Occipital lobe (tissue), 2 donors: ENCODE results near the gene ADCY9. TPM values are rescaled to one million over a fixed set of nuclear protein-coding genes. Genes with fewer than 3 reads are reported as not detected.

ENCODE experiments used
- DNase-seq: peaks from one replicate; lab custom pipeline; 2025; lab: John Stamatoyannopoulos, UW
- total RNA-seq: library from RNA; depleted of rRNA; stranded (reverse); fragments of >200 nt; gene quantifications from one replicate; pipeline ENCODE4 v1.2.3, GENCODE V29; 2014

Gene ADCY9
- total RNA-seq, 1 donor from 2014 or later = 9.5 TPM

DNA sequence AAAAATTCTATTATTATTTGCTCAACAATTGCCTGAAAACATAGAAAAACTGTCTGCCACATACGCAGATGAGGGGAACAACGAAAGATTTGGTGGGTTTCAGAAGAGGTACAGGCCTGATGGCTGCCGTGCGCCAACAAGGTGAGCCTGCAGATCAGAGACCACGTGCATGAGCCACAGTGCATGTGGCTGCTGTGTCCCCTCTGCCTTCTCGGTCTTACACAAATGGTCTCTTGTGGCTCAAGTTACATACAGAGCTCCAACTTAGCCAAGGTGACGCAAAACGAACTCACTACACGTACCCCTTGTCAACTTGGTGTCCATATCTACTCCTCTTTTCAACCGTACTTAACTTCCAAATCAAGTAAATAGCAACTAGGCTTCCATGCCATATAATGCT lies 82.3 kb downstream of the ADCY9 start:
- DNase-seq = no peak

DNA sequence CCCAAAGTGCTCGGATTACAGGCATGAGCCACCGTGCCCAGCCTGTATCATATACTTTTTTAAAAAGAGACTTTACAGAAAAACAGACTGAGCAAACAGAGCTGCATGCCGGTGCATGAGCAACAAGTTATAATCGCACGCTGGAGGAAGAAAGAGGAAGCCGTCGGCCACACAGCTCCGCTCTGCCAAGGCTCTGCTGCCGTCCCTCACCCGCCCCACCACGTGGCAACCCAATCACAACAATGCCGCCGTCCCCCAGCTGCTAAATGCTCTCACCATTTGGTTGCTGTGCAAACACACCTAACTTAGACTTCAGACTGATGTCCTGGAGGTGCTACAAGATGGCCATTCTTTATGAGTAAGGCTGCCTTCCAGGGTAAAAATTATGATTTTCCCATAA lies 83.5 kb downstream of the ADCY9 start:
- DNase-seq = no peak

DNA sequence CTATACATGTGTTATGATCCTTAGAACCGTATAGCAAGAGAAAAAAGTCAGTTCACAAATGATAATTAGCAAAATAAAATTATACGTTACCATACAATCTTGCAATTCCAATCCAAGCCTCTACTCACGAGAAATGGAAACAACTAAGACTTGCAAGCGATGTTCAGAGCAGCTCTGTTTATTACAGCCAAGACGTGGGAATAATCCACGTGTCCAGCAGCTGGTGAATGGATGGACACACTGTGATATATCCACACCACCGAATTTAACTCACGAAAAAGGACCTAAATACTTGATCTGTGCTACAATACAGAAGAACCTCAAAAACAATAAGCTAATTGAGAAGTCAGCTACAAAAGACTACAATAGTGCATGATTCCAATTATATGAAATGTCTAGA lies 88.1 kb downstream of the ADCY9 start:
- DNase-seq = no peak

DNA sequence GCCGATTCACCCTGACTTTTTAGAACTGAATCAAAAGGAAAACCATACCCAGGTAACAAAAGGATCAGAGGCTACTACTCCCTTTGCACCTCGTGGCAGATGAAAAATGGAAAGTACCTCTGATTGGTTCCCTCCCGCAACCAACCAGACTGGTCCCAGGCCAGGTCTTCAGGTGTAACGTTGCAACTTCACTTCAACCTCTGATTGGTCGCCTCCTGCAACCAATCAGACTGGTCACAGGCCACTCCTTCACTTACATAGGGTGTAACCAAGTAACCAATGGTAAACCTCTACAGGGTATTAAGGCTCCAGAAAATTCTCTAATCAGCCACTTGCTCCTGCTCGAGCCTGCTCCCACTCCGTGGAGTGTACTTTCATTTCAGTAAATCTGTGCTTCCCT lies 89.4 kb downstream of the ADCY9 start:
- no peak for DNase-seq

DNA sequence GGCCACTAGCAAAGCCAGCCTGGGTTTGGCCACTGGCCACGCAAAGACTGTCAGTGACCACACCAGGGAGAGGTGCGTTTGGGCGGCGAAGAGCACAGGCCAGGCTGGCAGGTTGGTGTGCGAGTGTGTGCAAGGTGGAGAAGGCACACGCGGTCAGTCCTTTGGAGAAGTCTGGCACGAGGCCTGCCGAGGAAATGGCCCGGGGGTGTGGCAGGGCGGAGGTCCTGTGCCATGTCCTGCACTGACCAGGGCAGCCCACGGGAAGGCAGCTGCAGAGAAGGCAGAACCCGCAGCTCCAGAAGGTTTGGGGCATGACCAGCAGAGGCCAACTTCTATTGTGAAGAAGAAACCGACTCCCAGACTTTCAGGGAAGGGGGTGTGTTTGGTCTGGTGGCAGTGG lies 90.8 kb downstream of the ADCY9 start:
- DNase-seq = no peak

DNA sequence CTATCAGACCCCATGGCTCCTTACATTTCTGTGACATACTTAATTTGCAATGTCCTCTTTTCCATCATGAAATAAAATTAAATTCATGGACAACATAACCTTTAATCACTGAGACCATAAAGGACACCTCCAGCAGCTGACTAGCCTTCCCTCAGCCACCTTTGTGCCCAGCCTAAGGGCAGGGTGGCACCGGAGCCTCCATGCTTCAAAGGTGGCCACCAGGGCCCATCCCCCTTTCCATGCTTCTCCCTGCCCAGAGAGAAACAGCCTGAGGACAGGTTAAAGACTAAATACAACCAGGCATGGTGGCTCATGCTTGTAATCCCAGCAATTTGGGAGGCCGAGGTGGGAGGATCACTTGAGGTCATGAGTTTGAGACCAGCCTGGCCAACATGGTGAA lies 94.3 kb downstream of the ADCY9 start:
- no peak for DNase-seq

DNA sequence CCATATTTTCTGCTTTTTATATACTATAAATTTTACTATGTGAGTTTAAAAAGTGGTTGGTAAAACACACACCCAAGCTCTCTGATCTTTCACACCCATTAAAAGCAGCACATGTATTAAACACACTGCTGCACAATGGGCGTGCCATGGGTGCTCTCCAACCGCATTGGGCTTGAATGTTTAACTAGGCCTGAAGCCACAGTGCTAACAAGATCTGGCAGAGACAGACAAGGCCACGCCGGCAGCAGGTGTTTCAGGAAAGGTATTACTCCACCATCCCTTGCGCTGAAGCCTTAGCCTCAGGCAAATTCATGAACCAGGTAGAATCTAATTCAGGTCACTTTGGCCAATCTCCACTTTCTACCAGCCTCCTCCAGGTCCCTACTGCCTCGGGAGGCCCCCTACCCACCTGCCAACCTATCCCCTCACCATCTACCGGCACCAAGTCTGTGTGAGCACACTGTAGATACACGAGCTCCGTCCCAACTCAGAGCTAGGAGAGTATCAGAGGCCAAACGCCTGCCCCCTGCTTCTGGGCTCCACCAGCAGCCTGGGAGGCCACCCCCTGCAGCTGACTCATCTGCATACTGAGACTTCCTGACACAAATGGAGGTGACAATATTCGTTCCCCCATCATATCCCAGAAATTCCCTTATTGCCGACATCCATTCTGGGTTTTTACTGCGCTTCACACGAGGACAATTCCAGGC lies 95.0 kb downstream of the ADCY9 start:
- DNase-seq = no peak

DNA sequence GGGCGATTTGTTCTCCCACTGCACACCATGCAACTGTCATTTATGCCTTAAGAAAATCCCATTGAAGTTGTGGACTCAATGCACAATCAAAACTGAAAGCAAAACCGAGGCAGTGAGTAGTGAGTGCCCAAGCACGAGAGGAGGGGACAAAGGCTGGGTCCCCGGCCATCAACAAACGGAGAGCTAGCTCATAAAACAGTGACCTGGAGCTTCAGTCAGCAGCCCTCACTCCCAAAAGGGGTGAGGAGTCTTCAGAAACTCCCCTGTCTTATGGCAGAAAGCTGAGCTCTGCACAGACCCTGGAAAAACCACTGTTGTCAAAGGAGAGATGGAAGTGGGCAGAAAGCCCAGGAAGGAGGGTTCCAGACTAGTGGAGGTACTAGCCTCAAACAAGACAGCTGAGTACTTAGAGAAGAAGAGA lies 96.9 kb downstream of the ADCY9 start:
- DNase-seq = no peak

DNA sequence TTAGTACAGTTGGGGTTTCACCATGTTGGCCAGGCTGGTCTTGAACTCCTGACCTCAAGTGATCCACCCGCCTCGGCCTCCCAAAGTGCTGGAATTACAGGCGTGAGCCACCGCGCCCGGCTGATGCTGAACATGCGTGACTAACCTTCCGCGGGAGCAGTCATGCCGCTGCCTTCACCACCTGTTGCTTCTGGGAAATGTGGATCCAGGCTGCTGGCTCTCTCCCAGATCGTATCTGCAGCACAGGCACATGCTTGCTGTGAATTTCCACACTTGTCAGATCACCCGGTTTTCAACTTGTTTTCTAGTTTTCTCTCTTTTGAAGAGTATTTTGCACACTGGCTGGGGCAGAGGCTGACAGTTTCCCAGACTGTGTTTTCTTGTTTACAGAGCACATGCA lies 97.9 kb downstream of the ADCY9 start:
- no peak for DNase-seq

DNA sequence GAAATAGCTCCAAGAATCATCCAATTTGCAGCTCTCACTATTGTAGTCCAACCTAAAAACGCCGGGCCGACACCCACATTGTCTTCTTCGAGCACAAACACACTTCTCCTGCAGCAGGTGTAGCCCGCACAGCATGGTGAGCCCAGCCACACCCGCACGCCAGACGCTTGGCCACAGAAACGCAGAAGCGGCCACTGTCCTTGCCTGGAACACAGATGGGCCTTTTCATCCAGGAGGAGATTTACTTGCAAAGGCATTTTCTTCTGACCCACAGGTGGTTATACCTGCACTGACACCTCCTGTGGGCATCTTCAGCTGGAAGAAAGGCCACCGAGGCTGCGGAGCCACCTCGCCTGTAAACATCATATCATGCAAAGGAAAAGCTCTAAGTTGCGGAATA lies 98.4 kb downstream of the ADCY9 start:
- no peak for DNase-seq

DNA sequence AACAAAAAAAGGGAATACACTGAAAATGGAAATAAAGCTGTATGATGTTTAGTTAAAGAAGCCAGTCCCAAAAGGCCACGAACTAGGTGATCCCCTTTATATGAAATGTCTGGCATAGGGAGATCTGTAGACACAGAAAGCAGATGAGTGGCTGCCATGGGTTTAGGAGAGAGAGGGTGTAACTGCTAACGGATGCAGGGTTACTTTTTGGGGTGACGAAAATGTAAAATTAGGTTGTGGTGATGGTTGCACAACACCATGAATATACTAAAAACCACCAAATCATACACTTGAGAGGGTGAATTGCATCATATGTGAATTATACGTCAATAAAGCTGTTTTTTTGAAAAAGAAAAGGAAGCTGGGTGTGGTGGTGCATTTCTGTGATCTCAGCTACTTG lies 99.6 kb downstream of the ADCY9 start:
- DNase-seq = no peak

DNA sequence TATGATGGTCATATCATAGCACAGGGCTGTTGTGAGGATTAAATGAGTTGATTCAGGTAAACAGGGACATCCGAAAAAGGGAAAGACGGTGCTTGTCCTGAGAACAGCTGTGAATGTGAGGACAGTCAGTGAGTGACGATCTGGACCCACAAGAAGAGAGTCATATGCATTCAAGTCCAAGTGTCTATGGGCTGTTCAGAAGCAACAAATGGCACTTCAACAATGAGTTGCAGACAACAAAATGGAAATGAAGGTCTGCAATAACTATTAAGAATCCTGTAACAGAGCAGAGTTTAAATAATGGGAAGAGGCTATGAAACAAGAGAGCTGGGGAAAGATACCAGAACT lies 100.3 kb downstream of the ADCY9 start:
- DNase-seq = no peak

DNA sequence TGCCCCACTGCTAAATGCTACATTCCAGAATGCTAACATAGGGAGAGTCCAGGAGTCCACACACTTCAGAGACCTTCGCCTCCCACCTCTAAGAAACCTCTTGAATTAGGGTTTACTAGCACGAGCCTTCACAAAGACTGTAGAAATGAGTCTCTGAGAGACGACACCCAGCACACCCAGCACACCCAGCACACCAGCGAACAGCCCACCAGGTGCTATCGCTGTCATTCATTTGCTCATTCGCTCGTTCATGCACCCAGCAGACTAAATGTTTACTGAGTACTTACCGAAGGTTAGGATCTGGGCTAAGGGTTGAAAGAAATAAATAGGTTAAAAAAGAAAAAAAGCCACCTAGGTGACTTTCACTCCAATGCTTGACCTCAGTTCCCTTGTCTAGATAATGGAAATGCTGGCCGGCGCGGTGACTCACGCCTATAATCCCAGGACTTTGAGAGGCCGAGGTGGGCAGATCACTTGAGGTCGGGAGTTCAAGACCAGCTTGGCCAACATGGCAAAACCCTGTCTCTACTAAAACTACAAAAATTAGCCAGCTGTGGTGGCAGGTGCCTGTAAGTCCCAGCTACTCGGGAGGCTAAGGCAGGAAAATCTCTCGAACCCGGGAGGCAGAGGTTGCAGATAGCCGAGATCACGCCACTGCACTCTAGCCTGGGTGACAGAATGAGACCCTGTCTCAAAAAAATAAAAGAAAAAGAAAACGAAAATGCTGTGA lies 100.8 kb downstream of the ADCY9 start:
- no peak for DNase-seq

DNA sequence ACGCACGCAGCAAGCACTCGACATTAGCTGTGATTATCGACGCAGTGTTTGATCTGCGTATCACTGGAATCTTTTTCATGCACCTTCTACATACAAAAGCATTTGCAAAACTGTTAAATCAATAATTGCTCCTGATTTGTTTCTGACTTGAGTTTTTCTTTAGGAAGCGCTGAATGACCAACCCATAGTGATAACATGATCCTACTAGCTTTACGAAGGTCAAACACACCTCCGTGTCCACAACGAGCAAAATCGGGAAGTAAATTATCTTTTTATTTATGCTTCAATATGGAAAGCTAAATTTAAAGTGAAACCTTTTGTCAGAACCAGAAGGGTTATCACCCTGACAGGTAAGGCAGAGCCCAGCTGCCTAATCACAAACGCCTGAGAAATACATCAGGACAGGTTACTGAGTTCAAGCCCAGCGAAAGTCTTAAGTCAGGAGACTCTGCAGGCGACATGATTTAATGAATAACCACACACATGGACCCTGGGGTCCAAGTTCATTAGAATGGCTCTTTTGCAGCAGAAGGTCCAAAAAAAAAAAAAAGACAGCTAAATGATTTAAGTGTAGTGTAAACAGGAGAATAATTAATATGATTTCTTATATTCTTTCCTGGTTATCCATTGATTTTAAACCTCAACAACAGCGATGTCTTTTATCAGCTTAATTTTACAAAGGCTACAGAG lies 104.2 kb downstream of the ADCY9 start:
- no peak for DNase-seq

DNA sequence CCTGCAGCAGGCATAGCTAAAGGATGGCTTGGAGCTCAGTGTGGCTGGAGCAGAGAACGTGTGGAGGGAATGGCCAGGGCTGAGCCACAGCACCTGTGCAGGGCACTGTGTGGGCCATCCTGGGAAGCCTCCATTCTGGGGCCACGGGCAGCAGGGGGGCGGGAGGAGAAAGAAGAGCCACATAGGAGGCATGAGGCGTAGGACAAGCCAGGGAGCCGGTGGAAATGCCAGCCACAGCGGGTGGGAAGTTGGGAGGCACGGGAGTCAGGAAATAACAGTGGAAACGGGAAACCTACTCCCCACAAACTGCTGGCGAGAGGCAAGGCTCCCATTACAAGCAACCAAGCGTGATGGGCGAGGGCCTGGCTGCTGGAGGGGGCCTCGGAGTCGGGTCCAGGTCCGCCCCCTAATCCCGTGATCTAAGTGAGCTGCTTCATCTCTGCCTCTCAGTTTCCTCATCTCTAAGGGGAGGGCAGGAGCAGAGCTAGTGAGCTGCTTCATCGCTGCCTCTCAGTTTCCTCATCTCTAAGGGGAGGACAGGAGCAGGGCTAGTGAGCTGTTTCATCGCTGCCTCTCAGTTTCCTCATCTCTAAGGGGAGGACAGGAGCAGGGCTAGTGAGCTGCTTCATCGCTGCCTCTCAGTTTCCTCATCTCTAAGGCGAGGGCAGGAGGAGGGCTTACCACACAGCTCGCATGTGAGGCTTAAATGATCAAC lies 104.9 kb downstream of the ADCY9 start:
- no peak for DNase-seq

DNA sequence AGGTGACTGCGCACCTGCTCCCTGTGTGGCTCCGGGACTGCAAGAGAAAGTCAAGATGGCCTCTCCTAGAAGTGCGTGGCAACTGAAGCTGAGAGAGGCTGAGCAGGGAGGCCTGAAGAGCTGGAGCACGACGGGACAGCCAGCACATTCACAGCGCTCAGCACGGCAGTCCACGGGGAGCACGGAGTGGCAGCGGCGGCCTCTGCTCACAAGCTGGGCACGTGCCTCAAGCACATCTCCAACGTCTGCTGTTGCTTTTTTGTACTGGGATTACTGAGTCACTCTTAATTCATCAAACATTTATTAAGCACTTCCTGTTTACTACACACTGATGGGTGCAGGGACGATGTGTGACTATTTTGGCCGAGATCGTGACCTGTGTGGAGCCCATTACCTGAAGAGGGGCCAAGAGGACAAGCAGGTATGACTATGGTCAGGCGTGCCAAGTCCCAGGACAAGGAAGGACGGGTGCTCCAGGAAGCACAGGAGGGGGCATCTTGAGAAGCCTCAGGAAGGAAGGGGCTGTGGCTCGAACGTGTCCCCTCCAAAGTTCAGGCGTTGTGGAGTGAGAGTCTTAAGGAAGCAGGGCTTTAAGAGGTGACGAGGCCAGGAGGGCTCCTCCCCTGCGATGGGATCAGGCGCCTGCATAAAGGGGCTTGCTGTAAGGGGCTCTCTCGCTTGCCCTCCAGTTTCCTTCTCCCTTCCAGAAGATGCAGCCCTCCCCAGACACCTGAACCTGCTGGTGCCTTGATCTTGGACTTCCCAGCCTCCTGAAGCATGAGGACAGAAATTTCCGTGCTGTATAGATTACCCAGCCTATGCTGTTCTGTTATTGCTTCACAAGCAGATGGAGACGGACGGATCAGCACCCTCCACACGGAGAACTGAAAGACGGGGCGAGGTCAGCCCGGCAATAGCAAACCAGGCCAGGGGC lies 105.8 kb downstream of the ADCY9 start:
- no peak for DNase-seq

DNA sequence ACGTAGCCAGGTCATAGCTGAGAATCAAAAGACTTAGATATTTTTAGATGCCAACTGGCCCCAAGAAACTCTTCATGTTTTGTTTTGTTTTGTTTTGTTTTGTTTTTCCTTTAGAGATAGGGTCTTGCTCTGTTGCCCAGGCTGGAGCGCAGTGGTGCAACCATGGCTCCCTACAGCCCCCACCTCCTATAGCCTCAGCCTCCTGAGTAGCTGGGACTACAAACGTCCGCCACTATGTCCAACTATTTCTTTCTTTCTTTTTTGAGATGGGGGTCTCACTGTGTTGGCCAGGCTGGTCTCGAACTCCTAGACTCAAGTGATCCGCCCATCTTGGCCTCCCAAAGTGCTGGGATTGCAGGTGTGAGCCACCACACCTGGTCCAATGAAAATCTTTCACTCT lies 107.1 kb downstream of the ADCY9 start:
- DNase-seq = no peak

DNA sequence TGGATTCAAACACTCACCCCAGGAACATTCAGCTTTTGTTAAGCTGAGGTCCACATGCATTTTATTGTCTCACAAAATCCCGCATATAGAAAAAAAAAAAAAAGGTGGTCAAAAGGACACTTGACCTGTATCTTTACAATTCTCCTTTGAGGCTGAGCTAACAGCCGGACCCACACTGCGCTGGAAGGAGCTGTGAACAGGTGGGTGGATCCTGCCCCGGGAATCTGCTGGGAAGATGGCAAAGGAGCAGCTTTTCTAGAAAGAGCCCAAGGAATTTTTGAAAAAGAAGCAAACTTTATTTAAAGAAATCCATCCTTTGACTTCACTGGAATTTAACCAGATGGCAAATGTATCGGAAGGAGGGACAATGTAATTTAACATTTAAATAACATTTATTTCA lies 108.1 kb downstream of the ADCY9 start:
- no peak for DNase-seq

DNA sequence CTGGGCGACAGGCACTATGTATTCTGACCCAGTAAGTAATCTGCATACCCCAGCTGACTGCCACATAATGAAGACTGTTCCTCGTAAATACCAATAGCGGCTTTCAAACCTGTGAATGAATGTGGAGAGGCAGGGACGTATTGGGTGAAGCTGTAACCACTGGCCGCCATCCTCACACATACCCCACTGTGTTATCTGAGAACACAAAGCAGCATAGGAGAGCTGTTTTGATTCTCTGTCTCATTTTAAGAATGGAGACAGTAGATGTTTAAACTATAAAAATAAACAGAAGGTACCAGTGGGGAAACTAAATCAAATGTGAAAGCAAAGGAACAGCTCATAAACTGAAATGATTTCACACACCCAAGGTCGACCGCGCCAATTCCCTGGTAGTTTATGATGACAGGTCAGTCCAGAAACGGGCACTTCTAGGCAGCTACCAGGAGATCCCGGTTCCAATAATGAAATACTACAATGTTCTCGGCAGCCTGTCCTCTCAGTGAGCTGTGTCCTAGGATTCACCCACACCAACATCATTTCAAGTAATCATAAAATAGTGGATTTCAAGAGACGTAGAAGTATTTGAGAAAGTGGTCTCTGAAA lies 109.7 kb downstream of the ADCY9 start:
- DNase-seq = no peak

DNA sequence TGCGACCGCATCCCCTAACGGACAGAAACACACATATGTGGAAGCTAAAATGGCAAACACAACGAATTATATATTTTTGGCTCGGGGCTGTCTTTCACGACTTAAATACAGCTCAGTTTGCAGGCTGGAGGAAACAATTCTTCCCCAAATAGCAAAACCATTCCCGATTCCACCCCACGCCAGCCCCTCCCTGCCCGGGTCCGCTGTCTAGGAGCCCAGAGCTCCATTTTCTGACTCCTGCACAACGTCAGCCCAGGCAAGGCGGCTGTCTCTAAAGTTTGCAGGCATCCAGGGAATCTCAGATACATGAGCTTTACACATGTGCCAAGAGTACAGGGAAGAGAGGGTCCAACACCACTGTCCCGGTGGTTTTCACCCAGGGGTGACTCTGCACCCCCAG lies 110.5 kb downstream of the ADCY9 start:
- no peak for DNase-seq

DNA sequence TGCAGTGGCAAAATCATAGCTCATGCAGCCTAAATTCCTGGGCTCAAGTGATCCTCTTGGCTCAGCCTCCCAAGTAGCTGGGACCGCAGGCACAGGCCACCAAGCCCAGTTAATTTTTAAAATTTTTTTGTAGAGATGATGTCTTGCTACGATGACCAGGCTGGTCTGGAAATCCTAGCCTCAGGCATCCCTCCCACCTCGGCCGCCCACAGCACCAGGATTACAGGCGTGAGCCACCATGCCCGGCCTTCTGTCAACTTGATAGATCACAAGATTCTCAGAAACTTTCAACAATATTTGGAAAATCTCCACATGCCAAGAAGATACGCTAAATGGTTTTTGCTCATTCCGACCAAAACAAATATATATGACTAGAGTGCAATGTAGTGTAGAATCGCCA lies 111.0 kb downstream of the ADCY9 start:
- DNase-seq = no peak
